HEK293T (cell line): Measurements from ENCODE around the gene ARHGEF16.

Source experiments
- CTCF ChIA-PET: fragments of 350-600 bp; formaldehyde crosslinking; extraction: SDS; loops from one replicate; lab custom pipeline; 2021; ENCODE audit warnings: antibody characterized with exemption, inconsistent platforms; lab: Yijun Ruan, JAX
- POLR2A ChIA-PET: fragments of 350-600 bp; formaldehyde crosslinking; extraction: SDS; loops from one replicate; lab custom pipeline; 2020; ENCODE audit warnings: antibody characterized with exemption, inconsistent platforms; lab: Yijun Ruan, JAX
- DNase-seq: peaks from one replicate; pipeline ENCODE4 v3.0.0; 2012; ENCODE audit warnings: mixed read lengths; ENCODE audit errors: extremely low spot score
- ARNT ChIP-seq: fragments of 450-650 bp; IDR thresholded peaks from 2 replicates; pipeline ENCODE4 v1.6.1; 2017; ENCODE audit warnings: mild to moderate bottlenecking
- BHLHE40 ChIP-seq: fragments of 450-650 bp; IDR thresholded peaks from 2 replicates; pipeline ENCODE4 v1.6.1; 2016; ENCODE audit warnings: mild to moderate bottlenecking, moderate library complexity, borderline replicate concordance
- CTBP1 ChIP-seq: fragments of 450-650 bp; IDR thresholded peaks from 2 replicates; pipeline ENCODE4 v1.6.1; 2016; ENCODE audit warnings: borderline replicate concordance
- ELF4 ChIP-seq: fragments of 450-650 bp; IDR thresholded peaks from 2 replicates; pipeline ENCODE4 v1.6.1; 2017; ENCODE audit warnings: antibody characterized with exemption
- FOXA1 ChIP-seq: fragments of 450-650 bp; IDR thresholded peaks from 2 replicates; pipeline ENCODE4 v1.6.1; 2016; ENCODE audit warnings: mild to moderate bottlenecking
- FOXK2 ChIP-seq: fragments of 450-650 bp; IDR thresholded peaks from 2 replicates; pipeline ENCODE4 v1.6.1; 2016; ENCODE audit warnings: mild to moderate bottlenecking
- FOXM1 ChIP-seq: fragments of 450-650 bp; IDR thresholded peaks from 2 replicates; pipeline ENCODE4 v1.6.1; 2017; ENCODE audit warnings: mild to moderate bottlenecking, borderline replicate concordance
- HDGF ChIP-seq: fragments of 450-650 bp; IDR thresholded peaks from 2 replicates; pipeline ENCODE4 v1.6.1; 2017; ENCODE audit warnings: antibody characterized with exemption, borderline replicate concordance
- L3MBTL2 ChIP-seq: fragments of 450-650 bp; conservative IDR thresholded peaks from 2 replicates; pipeline ENCODE4 v1.6.1; 2016; ENCODE audit warnings: mild to moderate bottlenecking
- LEF1 ChIP-seq: fragments of 450-650 bp; IDR thresholded peaks from 2 replicates; pipeline ENCODE4 v1.6.1; 2017; ENCODE audit warnings: mild to moderate bottlenecking, borderline replicate concordance
- NFRKB ChIP-seq: fragments of 450-650 bp; IDR thresholded peaks from 2 replicates; pipeline ENCODE4 v1.6.1; 2016; ENCODE audit warnings: mild to moderate bottlenecking, moderate library complexity
- SP1 ChIP-seq: fragments of 450-650 bp; IDR thresholded peaks from 2 replicates; pipeline ENCODE4 v1.6.1; 2017
- SUZ12 ChIP-seq: fragments of 450-650 bp; IDR thresholded peaks from 2 replicates; pipeline ENCODE4 v1.6.1; 2016; ENCODE audit warnings: mild to moderate bottlenecking
- TARDBP ChIP-seq: fragments of 450-650 bp; IDR thresholded peaks from 2 replicates; pipeline ENCODE4 v1.6.1; 2016
- ZNF384 ChIP-seq: fragments of 450-650 bp; IDR thresholded peaks from 2 replicates; pipeline ENCODE4 v1.6.1; 2016
- TF ChIP-seq, protein P1 (sequence below): fragments of 450-650 bp; IDR thresholded peaks from 2 replicates; pipeline ENCODE4 v1.6.1; 2016

ARHGEF16 gene

DNA sequence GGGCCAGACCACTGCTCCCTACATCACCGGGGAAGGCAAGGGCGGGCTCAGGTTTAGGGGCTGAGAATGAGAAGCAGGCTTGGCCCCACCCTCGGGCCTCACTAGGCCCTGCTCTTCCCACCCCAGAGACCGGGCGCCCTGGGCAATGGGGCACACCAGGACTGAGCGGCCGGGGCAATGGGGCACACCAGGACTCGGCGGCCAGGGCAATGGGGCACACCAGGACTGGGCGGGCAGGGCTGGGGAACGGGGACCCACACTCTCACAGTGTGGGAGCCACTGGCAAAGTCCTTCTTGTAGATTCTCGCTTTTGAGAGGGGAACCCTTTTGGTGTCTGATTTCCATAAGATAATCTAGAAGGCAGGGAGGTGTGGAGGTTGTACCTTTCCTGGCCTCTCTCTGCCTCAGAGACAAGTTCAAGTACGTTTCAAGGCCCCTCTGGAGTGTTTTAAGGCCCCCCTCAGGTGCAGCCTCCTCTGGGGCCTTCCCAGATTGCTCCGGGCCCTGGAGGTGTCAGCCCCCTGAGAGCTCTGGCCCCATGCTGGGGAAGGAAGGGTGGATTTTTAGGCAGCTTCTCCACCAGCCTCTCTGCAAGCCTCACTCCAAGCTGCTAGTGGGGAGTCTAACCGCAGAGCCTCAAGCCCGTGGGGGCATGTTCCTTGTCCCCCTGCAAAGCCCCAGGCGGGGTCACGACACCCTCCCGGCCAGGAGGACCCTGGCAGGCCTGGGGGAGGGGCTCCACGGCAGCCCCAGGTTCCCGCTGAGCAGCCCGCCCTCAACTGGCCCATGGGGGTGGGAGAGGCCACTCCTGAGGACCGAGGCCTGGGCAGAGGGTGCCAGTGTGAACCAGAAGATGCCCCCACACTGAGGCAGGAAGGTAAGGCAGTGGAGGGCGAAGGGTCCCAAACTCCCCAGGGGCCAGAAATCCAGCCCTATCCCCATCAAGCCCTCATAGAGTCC, 66.2 kb downstream of the ARHGEF16 start:
- TF ChIP-seq SUZ12, result no peak
- TF ChIP-seq FOXM1, result no peak
- TF ChIP-seq FOXA1, result no peak
- no peak for TF ChIP-seq SP1
- TF ChIP-seq CTBP1, result no peak
- TF ChIP-seq ARNT, result no peak
- TF ChIP-seq ZNF384, result no peak
- TF ChIP-seq L3MBTL2, result no peak
- TF ChIP-seq LEF1, result no peak
- TF ChIP-seq HDGF, result no peak
- TF ChIP-seq BHLHE40, result no peak
- TF ChIP-seq FOXK2, result no peak
- TF ChIP-seq ELF4, result no peak
- TF ChIP-seq NFRKB, result no peak
- TF ChIP-seq, protein P1, sequence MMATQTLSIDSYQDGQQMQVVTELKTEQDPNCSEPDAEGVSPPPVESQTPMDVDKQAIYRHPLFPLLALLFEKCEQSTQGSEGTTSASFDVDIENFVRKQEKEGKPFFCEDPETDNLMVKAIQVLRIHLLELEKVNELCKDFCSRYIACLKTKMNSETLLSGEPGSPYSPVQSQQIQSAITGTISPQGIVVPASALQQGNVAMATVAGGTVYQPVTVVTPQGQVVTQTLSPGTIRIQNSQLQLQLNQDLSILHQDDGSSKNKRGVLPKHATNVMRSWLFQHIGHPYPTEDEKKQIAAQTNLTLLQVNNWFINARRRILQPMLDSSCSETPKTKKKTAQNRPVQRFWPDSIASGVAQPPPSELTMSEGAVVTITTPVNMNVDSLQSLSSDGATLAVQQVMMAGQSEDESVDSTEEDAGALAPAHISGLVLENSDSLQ, result no peak
- TF ChIP-seq TARDBP, result no peak
- CTCF ChIA-PET, result no interaction called here
- POLR2A ChIA-PET, result no interaction called here
- DNase-seq, result no peak

DNA sequence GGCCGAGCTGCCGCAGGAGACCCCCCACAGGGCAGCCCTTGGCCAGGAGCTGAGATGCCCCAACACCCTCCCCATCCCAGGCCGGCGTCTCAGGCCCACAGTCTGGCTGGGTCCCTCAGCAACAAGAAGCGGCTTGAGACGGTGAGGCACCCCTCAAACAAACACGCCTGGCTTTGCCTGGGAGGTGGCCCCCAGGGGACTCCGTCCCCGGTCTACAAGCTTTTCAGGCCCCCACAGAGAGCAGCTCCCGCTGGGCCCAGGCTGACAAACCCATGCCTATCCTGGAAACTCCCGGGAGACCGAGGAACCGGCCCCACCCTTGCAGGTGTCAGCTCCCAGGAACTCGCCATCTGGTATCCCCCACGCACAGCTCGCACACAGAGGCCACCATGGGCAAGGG, 67.0 kb downstream of the ARHGEF16 start:
- TF ChIP-seq ELF4 (no peak), HDGF (no peak), CTBP1 (no peak), LEF1 (no peak), BHLHE40 (no peak), L3MBTL2 (no peak)
- TF ChIP-seq, protein P1, result no peak
- no peak for DNase-seq
- CTCF ChIA-PET, result no interaction called here
- POLR2A ChIA-PET, result no interaction called here

DNA sequence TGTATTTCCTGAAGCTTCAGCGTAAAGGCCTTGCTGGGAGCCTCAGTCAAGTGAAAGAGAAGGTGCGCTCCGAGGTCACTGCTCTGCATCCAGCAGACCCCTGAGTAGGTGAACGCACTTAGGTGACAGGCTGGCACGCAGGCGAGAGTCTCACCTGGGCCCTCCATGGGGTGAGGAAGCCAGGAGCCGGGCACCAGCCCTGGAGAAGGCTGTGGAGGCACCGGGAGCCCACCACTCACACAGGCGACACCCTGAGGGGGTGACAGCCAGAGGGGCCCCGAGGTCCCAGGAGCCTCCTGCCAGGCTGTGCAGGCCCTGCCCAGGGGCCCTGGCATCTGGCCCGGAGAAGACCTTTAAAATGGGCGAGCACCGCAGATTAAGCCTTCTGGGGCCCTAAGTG, 67.6 kb downstream of the ARHGEF16 start:
- TF ChIP-seq ELF4 (no peak), CTBP1 (no peak), BHLHE40 (no peak), L3MBTL2 (no peak), SUZ12 (no peak), ZNF384 (no peak), HDGF (no peak)
- CTCF ChIA-PET, result no interaction called here
- no peak for DNase-seq
- POLR2A ChIA-PET, result no interaction called here

DNA sequence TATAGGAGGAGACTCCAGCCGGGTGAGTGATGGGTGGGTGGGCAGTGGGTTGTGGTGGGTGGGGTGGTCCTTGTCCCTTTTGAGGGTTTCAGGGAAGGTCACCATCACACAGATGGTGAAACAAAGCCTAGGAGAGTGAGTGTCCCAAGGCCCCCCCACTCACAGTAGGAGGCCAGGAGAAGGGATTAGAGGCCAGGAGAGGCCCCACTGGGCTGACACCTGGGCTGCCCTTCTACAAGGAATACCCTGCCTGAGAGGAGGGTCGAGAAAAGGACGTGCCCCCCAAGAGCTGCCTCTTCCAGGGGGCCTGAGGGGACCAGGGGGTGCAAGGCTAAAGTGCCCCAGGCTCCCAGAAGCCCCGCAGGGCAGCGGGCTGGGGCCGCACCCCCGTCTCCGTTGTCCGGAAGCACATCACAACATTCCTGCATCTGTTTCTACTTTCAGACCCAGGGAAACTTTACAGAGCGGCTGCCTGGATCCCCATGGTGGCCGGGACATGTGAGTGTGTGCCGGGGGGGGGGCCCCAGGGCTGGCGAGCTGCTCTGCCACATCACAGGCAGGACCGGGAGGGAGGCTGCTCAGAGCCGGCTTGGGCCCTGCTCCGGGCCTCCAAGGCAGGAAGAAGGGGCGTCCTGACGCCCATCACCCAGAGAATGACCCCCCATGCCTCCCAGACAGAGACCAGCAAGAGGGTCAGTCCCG, 68.2 kb downstream of the ARHGEF16 start:
- POLR2A ChIA-PET, result no interaction called here
- DNase-seq, result no peak
- TF ChIP-seq FOXA1 (no peak), TARDBP (no peak), NFRKB (no peak), ARNT (no peak), SP1 (no peak), CTBP1 (no peak), FOXM1 (no peak), ZNF384 (no peak), HDGF (no peak), LEF1 (no peak), ELF4 (no peak), BHLHE40 (no peak), FOXK2 (no peak), L3MBTL2 (no peak), SUZ12 (no peak)
- TF ChIP-seq, protein P1, result no peak
- CTCF ChIA-PET, result no interaction called here

DNA sequence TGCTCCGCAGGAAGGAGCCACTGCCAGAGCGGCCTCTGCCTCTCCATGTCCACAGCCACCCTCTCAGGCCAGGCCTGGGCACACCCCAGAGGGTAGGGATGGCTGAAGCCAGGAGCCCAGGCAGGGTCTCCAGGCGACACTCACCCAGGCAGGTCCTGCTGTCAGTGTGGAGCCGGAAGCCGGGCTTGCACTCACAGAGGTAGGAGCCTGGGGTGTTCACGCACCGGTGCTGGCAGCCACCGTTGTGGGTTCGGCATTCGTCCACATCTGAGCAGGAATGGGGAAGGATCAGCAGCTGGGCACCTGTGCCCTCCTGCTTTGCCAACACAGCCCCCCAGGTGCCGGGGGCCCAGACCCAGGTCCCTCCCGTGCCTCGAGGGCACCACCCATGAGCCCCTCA, 69.5 kb downstream of the ARHGEF16 start:
- no peak for DNase-seq
- TF ChIP-seq CTBP1, result no peak
- TF ChIP-seq ELF4, result no peak
- no peak for TF ChIP-seq FOXA1
- no peak for TF ChIP-seq BHLHE40
- no peak for TF ChIP-seq SP1
- TF ChIP-seq L3MBTL2, result no peak
- no peak for TF ChIP-seq NFRKB
- TF ChIP-seq, protein P1, result no peak
- no peak for TF ChIP-seq ZNF384
- no peak for TF ChIP-seq SUZ12
- no peak for TF ChIP-seq ARNT
- no peak for TF ChIP-seq FOXM1
- CTCF ChIA-PET, result no interaction called here
- POLR2A ChIA-PET, result no interaction called here
